GM18511 (cell line): Measurements from ENCODE around the gene FEV.

ENCODE experiments used
- ATAC-seq: cut with Tn5 transposase; IDR thresholded peaks from one replicate; pipeline ENCODE4 v1.9.1; 2021; ENCODE audit warnings: mild to moderate bottlenecking, moderate library complexity; ENCODE audit not compliant: unreplicated experiment

The FEV gene

GRCh38 chr2:218979846-218980734 is 4.9 kb downstream of the FEV start:
- peak; percentile 93 for ATAC-seq

- ATAC-seq, result no peak
Measured at GRCh38 chr2:218975060-218975777, 9.8 kb downstream of the FEV start.

- no peak for ATAC-seq
Measured at GRCh38 chr2:218970894-218971293, 14.1 kb downstream of the FEV start.

GRCh38 chr2:218964041-218964771 is 20.8 kb downstream of the FEV start:
- no peak for ATAC-seq

DNA sequence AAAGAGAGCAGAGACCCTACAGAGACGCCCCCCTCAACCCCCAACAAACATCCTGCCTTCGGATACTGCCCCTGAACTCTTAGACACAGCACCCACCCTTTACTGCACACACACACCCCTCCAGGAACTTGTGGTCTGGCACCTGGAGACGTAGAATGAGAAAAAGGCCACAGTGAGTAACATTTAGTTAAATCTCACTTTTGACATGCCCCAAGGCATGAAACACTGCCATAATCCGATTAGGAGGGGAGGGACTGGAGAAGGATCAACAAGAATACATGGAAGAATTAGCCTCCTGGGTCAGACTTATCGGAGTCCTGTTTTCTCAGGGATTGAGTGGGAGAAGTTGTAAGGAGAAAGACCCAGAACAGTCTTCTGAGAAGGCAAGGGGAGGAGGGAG is 21.4 kb downstream of the FEV start:
- no peak for ATAC-seq

- no peak for ATAC-seq
Measured at GRCh38 chr2:218962859-218963492, 22.0 kb downstream of the FEV start.

GRCh38 chr2:218961651-218962570 is 23.1 kb downstream of the FEV start:
- ATAC-seq, result no peak

GRCh38 chr2:218961229-218961628 is 23.8 kb downstream of the FEV start:
- ATAC-seq, result no peak

DNA sequence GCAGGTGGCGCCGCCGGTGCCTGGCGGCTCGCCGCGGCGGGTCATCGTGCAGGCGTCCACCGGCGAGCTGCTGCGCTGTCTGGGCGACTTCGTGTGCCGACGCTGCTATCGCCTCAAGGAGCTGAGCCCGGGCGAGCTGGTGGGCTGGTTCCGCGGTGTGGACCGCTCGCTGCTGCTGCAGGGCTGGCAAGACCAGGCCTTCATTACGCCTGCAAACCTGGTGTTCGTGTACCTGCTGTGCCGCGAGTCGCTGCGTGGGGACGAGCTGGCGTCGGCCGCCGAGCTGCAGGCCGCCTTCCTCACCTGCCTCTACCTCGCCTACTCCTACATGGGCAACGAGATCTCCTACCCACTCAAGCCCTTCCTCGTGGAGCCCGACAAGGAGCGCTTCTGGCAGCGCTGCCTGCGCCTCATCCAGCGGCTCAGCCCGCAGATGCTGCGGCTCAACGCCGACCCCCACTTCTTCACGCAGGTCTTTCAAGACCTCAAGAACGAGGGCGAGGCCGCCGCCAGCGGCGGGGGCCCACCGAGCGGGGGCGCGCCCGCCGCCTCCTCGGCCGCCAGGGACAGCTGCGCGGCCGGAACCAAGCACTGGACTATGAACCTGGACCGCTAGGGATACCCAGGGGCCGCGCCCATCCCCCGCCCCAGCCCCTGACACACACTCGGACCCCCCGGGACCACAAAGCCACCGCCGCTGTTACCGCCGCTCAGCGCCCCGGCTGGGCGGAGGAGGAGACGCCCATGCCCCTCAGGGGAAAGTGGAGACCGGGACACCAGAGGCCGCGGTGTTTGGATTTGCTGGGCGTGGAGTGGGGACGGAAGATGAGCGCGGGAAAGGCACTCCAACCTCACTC is 24.4 kb downstream of the FEV start:
- ATAC-seq, result no peak

DNA sequence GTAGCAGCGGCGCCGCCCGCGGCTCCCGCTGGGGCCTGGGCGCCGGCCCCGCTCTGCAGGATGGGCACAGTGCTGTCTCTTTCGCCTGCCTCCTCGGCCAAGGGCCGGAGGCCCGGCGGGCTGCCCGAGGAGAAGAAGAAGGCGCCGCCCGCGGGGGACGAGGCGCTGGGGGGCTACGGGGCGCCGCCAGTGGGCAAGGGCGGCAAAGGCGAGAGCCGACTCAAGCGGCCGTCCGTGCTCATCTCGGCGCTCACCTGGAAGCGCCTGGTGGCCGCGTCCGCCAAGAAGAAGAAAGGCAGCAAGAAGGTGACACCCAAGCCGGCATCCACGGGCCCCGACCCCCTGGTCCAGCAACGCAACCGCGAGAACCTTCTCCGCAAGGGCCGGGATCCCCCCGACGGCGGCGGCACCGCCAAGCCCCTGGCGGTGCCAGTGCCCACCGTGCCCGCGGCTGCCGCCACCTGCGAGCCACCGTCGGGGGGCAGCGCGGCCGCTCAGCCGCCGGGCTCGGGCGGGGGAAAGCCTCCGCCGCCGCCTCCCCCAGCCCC is 25.1 kb downstream of the FEV start:
- ATAC-seq, result no peak

DNA sequence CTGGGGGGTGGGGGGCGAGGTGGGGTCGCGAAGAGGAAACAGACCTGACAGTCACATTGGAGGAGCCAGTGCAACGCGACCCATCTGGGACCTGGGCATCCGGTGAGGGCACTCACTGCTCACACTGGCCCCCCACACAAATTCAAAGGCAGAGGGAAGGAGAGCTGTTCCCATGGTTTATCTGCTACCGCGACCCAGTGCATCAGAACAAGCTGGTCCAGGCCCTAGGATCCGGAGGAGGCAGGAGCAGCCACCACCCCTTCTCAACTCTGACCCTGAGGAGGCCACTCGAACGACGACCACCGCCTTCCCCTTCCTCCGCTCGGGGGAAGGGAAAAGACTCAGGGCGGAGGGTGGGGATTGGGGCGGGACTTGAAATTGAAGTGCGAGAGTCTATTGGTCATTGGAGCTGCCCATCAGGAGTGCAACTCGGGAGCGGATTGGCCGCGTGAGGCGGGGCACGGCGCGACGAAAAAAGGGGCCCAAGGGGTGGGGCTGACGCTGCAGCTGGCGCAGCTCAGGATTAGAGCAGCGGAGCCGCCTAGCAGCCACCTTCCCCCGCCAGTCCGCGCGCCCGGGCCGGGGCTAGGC is 25.7 kb downstream of the FEV start, which contains the start of gene CDK5R2:
Gene CDK5R2 (plus strand): TSS at position 526 of the 591 bp plus-strand sequence. CDS start 155 bp downstream, outside the sequence.
- ATAC-seq, result peak; percentile 98

- ATAC-seq, result no peak
Measured at GRCh38 chr2:218958276-218958675, 26.7 kb downstream of the FEV start.

DNA sequence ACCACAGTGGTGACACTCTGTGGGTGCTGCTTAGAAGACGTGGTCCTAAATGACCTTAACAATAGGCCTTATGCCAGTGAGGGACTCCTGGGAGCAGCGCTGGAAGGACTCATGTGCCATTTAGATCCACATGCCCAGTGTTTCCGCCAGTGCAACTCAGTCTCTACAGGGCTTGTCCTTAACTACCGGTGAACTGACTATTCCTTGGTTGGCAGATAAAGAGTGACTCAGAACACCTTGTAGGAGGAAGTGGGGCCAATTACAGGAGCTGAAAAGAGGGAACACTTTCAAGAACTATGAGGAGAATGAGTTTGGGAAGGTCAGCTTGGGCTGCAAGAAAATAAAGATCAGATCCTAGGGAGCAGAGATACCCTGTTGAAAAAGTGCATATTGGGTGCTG is 27.3 kb downstream of the FEV start:
- ATAC-seq, result no peak

GRCh38 chr2:218956039-218956438 is 28.9 kb downstream of the FEV start:
- no peak for ATAC-seq

DNA sequence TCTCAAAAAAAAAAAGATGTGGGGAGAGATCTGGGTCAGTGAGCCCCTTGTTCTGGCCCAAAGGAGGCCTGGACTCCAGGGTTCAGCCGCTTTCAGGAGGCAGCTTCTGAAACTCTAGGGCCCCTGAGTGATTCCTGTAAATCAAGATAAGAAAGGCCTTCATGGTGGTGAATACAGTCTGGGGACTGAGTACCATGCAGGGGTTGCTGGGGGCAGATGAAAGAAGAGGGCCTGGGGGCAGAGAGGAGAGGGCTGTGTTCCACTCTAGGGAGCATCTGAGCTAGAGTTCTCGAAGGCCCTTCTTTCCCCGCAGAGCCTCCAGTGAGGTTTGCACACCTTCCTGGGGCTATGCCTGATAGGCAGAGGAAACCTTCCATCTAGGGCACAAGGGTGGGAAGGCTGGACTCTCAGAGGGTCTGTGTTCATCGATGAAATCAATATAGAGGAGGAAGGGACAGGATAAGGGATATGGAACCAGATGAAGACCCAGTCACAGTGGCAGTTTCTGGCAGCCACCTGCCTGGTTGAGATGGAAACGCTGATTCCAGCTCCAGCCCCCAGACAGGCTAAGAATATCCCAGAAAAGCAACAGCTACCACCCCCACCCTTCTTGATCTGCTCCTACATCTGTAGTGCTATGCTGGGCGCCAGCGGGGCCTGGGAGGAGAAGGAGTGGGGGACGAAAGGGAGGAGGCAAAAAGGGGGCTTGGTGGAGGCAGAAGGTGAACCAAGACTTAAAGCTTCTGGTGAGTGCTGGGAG is 30.3 kb downstream of the FEV start:
- no peak for ATAC-seq

DNA sequence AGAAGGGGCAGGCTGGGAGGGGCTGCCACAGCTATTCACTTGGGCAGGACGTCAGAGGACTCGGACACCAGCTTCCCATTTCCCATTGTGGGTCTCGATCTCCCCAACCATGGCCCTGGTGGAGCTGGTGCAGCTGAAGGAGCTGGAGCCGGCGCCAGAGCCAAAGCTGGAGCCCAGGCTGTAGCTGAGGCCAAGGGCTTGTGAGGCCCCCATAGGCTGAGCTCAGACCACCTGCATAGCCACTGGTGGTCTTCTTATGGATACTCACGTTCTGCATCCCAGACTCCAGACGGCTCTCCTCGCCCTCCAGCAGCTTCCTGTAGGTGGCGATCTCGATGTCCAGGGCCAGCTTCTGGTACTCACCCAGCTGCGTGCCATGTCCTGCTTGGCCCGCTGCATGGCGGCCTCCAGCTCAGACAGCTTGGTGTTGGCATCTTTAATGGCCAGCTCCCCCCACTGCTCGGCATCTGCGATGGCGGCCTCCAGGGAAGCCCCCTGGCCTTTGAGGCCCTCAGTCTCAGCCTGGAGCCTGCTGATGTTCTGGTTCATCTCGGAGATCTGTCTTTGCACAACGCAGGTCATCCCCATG is 31.5 kb downstream of the FEV start:
- no peak for ATAC-seq

- no peak for ATAC-seq
Measured at GRCh38 chr2:218952160-218952559, 32.8 kb downstream of the FEV start.
